Measurements from ENCODE around the gene DAGLA.
A peak's percentile ranks its signal among the peaks of the same experiment; 100 is the strongest.

GRCh38 chr11:61701242-61701886, 21.2 kb downstream of the DAGLA start:
- TF ChIP-seq CTCF (IDR thresholded peaks at IDR 0.05) (peak in 5 of 6 experiments; percentile 9 to 48 (median 24)), POLR2A (IDR thresholded peaks at IDR 0.05) (no peak)
